Midbrain (tissue), 1 donor: ENCODE measurements around the gene MAML1.
A peak's percentile ranks its signal among the peaks of the same experiment; 100 is the strongest.

Experiments
- DNase-seq: peaks from one replicate; lab custom pipeline; 2025; lab: John Stamatoyannopoulos, UW

MAML1 gene

DNA sequence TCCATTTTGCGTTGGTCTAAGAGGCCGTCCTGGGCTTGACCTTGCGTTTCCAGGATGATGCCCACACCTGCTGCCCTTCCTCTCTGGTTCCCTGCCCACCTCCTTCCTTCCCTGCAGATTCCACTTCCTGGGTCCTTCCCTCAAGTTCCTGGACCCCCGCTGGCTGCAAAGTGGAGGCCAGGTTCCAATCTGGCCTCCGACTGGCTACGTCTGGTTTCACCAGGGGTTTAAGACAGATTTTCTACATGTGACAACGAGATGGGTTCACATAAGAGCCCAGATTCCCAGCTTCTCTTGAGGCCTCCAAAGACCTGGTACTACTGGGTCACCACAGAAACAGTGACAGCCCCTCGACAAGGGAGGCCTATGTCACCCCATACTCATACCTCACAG lies 71.9 kb downstream of the MAML1 start:
- DNase-seq = no peak

DNA sequence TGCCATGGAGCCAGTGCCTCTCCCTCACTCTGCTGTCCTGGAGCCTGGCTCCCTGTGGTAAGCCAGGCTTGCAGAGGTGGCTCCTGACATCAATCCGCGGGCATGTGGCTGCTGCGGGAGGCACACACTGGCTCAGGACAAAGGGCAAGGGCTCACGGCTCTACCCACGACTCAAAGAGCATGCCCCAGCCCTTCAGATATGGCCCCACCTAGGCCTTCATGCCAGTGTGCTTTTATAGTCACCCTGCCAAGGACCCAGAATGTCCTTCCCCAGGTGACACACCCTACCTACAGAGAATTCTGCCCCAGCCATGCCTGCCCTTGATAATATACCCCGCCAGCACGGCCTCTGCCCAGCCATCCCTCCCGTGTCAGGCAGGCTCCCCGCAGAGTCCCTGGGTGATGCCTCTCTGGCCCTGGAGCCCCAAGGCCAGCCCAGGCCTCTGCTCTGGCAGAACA lies 72.5 kb downstream of the MAML1 start:
- no peak for DNase-seq

DNA sequence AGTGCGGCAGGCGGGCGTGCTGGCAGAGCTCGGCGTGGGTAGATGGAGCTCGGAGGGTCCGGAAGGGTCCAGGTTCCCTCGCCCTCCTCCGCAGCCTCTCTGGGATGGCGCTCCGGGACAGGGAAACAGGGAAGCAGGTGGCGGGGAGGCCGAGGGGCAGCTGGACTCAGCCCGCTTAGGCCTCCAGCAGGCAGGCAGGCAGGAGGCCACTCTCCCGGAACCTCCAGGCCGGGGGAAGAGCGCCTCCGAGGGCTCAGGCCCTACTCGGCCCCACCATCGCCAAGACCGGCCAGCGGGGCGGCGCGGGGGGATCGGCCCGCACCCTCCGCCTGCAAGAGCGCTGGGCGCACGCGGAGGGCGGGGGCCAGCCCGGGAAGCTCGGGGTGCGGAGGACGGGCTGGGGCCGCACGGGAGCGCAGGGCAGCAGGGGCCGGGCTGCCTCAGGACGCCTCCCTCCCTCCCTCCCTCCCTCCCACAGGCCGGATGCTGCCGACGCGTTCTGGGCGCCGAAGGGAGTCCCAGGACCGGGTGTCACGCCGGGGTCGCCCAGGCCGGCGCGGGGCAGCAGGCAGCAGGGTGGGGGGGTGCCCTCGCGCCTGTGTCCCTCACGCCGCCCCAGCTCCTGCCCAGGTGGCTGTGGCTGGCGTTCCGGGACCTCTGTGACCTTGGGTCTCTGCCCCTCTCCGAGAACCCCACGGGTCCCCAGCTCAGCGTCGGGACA lies 73.1 kb downstream of the MAML1 start:
- peak; percentile 57 for DNase-seq

DNA sequence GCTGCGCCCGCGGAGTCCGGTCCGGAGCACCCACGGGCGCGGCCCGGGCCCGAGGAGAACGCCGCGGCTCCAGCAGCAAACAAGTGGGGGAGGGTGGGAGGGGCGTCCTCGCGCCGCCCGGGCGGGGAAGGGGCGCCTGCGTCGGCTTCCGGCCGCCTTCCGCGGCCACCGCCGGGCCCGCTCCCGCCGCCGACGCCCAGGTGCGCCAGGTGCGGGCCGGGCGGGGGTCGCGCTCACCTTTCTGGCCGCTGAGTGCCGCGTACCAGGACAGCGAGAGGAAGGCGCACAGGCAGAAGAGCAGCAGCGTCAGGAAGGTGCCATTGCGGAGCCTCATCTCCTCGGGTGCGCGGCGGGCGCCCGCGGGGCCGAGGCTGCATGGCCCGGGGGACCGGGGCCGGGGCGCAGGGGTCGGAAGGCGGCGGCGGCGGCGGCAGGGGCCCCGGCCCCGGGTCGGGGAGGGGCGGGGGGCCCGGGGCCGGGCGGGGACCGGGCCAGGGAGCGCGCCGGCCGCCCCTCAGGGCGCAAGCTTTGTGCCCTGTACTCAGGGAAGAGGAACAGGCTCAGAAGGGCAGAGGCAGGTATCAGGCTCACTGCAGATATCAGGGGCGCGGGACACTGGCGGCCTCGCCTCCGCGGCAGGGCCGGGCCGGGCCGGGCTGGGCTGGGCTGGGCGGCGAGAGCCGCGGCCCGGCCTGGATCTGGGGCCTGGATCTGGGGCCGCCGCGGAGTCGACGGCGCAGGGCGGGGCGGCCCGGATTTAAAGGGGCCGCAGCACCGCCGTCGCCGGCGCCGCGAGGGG lies 73.8 kb downstream of the MAML1 start, which contains the start of gene MGAT4B:
TSS of gene MGAT4B (minus strand) at position 617 of the 799 bp plus-strand sequence. CDS start at position 334, 283 bp downstream.
- peak; percentile 67 for DNase-seq

DNA sequence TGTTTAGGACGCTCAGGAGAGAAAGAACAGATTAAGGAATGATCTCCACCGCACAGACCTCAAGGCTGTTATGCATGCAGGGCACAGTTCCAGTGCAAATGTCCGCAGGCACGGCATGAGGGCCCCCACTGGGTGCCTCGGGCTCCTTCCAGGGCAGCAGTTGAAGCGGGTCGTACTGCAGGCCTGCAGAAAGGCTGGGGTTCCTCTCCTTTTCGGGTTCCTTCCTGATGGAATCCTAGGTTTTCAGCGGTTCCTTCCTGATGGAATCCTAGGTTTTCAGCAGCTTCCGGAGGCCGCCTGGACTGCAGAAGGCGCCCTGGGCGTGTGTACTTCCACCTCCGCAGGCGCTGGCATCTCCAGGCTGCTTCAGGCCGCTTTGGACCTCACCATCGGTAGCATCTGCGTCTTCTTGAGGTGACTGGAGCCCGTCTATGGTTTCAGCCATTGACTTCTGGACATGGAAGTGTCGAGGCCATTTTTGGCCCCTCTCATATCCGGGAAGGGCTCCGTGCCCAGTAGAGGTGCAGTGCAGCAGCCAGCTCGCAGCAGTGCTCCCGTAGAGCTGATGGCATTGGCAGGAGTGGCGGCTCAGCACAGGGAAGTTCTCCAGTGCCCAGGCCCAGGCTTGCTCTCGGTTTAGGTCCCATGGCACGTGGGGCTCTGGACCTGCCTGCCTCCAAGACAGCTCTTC lies 79.7 kb downstream of the MAML1 start:
- no peak for DNase-seq

DNA sequence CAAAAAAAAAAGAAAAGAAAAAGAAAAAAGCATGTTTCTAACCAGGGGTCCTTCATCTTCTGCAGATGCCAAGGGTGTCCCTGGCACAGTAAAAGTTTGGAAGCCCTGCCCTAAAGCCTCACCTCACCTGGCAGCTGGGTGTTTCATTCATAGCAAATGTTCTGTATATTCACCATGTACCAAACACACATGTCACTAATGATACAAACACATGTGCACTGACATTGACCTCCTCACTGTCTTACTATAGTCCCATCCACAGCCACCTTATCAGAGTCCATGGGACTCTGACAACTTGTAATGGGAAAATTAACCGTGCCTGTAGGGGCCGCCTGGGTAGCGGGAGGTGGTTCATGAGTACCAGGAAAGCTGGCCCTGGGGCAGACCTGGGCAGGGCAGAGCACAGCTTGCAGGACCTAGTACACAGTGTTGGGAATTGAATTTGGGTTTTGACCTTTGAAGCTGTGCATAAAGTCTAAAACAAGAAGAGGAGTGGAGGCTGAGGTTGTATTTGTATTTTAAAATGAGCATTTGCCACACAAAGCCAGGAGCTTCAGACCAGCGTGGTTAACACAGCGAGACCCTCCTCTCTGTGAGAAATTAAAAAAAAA lies 80.5 kb downstream of the MAML1 start:
- DNase-seq = no peak

DNA sequence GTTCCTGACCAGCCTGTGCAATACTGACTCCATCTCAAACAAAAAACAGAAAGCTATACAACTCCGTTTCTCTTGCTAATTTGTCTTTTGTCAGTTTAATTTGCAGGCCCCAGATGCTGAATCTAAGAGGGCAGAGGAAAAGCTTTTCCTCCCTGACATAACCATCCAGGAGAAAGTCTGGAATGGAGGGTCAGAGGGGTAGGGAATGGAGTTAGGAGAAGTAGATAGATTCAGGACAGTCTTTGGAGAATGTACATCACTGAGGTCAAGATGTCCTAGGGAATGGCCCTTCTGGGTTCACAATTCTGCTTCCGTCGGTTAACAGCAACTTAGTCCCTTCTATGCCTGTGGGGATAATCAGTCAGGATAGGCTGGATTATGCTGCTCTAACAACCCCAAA lies 81.5 kb downstream of the MAML1 start:
- DNase-seq = no peak

DNA sequence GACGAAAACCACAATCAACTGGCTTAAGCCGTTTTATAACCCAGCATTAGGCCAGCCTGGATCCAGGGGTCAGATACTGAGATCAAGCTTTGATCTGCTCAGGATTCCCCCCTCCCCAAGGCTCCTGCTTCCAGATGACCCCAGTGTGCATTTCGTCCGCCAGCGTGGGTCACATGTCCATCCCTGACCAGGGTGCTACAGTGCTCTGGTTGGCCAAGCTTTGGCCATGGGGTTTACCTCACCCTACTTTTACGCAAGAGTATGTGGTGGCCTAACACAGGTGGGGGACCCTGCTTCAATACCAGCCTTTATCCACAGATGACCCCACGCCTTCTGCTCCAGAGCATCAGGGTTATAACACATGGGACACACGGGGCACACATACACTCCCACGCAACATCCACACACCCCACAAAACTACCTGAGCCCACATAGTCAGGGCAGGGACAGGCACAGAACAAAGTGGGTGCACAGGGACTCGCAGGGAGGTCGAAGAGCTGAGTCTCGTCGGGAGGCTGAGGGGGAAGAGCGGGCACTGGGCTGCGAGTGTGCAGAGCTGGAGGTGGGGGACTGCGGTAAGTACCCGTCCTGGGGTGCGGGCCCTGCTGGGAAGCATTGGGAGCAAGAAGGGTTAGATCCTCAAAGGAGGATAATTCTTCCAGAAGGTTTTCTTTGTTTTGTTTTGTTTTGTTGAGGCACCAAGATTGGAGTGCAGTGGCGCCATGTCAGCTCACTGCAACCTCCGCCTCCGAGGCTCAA lies 83.0 kb downstream of the MAML1 start:
- no peak for DNase-seq

DNA sequence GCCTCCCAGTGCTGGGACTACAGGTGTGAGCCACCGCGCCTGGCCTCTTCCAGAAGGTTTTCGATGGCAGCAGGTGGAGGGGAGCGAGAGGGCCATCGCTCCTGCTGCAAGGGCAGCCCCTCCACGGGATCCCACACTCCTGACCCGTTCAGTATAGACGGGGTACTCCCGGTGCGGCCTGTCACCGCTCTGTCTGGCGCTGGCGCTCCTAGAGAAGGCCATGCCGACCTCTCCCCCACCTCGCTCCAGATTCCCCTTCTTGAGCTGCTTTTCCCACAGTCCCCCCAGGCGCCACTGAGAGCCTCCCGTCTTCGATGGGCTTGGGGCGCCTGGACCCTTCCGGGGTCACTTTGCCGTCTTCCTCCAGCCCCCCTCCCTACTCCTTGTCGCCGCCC lies 83.8 kb downstream of the MAML1 start:
- no peak for DNase-seq

DNA sequence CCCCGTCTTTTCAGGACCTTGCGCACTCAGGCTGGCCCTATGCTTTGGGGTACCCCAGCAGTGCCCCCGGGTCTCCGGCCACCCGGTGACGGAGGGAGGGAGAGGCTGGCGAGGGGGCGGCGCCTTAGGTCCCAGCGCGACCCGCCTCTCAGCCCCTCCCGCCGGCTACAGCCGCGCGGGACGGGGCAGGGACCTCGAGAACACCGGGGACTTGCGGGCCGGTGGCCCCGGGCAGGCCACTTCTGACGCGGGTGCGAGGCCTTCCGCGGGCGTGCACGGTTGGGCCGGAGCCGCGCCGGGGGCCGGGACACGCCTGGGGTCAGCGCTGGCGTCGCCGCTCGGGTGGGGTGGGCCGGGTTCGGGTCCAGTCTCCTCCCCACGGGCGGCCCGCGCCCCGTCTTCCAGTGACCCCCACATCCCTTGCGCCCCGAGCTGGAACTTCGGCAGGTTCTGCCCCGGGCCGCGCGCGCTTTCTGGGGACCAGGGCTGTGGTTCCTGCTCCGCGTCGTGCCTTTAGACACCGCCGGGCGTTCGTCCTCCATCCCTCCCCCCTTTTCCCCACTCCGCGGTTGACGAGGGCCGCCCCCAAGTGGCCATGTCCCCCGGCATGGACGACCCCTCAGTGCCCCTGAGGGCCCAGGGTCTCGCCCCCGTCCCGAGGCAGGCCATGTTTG lies 84.3 kb downstream of the MAML1 start:
- DNase-seq = no peak

DNA sequence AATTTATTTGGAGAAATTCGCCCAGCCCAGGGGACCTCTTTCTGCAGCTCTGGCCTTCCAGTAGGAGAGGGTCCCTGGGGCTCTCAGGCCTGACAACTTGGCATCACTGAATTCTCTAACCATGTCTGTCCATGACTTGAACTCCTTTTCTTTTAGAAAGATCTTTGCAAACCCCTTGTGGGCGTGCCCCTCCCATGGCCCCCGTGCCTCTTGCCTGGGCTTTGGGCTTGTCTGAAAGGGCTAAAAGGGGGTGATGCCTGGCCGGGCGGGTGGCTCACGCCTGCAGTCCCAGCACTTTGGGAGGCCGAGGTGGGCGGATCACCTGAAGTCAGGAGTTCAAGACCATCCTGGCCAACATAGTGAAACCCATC lies 84.8 kb downstream of the MAML1 start:
- no peak for DNase-seq

DNA sequence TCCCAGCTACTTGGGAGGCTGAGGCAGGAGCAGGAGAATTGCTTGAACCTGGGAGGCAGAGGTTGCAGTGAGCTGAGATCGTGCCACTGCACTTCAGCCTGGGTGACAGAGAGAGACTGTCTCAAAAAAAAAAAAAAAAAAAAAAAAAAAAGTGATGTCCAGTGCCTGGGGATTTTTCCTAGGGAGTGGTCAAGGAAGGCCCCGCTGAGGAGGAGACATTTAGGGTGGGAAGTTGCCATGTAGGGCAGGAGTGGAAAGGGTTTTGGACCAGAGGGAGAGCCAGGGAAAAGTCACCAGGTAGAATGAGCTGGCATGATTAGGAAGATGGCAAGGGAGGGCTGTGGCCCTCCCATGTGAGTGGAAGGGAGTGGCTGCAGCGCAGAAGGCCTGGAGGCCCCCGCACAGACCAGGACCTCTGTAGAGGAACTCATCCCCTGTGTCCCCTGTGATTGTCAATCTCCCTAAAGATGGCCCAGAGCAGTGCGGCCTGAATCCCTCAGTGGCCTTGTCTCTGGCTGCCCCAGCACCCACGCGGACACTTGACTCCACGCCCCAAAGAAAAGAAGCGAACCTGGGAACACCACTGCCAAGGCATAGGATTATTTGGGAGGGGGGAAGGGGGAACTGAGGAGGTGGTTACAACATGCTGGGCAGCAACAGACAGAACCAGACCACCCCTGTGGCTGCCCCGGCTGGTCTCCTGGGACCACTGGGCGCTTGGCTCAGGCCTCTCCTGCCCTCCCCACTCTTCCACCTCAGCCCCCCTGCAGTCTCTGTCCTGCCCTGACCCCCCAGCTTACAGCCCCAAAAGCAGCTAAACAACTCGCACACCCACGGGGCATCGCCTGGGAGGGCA lies 85.5 kb downstream of the MAML1 start:
- no peak for DNase-seq

DNA sequence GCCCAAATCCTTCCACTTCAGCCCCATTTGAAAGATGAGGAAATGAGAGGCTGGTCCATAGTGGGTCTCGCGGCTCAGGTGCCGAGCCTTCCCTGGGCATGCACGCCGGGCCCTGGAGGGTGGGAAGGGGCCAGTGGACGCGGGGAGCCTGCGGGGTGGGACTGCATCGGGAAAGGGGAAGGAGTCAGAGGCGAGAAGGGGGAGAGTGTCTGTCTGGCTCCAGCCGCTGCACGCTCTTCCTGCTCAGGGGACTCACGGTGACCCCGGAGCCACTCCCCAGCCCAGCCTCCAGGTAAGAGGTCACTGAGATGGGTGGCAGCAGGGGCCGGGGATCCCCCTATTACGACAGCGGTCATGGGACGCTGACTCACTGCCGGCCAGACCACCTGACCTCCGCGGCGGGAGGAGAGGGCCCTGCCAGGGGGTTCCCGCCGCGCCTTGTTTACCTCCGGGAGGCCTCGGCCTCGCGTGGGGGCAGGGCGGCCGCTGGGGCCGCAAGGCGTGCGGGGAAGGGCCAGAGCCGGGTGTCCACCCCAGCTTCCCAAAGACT lies 86.2 kb downstream of the MAML1 start:
- peak; percentile 94 for DNase-seq

DNA sequence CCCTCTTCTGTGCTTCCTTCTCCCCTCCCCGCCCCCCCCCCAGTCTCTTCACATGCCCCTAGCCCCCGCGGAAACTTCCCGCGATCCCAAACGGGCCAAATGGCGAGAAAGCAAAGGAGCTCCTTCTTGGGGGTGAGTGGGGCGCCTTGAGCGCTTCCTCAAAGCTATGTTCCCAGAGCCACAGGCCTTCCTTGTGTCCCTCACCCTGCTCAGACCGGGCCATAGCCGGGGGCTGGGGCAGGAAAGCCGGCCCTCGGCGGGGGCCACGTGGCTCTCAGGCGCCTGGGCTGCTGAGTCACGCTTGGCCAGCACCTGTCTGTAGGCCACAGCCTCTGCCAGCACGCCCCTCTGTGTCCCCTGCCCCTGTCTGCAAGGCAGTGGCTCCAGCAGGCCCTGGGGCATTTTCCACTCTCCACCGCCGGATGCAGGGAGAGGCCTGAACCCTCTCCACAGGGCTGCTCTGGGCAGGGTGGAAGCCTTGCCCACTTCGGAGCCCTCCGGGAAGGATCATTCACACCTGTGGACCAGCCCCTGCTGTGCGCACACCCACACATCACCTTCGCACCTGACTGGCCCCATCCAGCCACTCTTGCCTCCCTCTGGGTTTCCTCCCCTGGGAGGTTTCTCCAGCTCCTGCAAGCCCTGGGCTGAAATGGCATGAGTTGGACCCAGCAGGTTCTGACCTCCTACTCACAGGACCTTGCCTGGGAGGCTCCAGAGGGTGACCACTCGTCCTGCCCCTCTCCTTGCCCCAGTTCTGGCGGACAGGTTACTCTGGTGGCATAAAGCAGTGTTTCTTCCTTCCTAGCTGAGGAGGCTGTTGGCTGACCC lies 86.9 kb downstream of the MAML1 start:
- peak; percentile 78 for DNase-seq

DNA sequence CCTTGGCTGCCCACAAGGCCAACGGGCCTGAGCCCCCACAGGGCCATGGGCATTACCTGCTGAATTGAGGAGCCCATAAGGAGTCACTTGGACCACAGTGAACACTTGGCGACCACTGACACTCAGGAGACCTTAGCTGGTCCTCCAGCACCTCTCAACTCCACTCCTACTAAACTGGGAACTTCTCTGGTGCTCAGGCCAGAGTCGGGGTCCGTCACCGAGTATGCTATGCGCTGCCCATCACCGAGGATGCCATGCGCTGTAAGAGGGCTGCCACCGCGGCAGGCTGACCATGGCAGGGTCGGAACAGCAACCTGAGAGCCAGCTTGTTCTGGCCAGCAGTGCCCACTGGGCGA lies 87.5 kb downstream of the MAML1 start:
- no peak for DNase-seq

DNA sequence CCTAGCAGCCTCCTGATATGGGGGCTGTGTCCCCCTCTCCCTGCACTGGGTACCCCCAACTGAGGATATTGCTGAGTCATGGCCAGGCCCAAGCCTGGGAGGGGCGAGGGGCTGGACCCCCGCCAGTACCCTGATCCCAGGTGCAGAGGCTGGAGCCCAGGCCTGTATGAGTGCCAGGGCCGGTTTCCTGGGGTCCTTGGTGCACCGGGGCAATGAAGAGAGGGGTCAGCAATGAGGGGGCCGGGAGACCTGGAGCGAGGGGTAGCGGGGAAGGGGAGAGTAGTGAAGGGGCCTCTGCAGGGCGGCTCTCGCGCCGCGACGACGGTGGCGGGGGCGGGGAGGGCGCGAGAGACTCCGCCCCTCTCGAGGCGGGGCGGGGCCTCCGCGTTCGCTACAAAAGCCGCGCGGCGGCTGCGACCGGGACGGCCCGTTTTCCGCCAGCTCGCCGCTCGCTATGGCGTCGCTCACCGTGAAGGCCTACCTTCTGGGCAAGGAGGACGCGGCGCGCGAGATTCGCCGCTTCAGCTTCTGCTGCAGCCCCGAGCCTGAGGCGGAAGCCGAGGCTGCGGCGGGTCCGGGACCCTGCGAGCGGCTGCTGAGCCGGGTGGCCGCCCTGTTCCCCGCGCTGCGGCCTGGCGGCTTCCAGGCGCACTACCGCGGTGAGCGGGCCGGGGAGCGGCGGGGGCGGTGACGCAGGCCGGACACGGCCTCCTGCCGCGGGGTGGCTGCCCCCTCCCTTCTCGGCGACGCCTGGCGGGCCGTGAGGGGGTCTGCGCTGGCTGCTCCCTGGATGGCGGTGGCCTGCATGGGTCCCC lies 88.1 kb downstream of the MAML1 start, which contains the start of gene SQSTM1:
TSS of gene SQSTM1 (plus strand) at position 423 of the 815 bp plus-strand sequence. CDS start at position 455, 32 bp downstream.
- DNase-seq = peak; percentile 94

DNA sequence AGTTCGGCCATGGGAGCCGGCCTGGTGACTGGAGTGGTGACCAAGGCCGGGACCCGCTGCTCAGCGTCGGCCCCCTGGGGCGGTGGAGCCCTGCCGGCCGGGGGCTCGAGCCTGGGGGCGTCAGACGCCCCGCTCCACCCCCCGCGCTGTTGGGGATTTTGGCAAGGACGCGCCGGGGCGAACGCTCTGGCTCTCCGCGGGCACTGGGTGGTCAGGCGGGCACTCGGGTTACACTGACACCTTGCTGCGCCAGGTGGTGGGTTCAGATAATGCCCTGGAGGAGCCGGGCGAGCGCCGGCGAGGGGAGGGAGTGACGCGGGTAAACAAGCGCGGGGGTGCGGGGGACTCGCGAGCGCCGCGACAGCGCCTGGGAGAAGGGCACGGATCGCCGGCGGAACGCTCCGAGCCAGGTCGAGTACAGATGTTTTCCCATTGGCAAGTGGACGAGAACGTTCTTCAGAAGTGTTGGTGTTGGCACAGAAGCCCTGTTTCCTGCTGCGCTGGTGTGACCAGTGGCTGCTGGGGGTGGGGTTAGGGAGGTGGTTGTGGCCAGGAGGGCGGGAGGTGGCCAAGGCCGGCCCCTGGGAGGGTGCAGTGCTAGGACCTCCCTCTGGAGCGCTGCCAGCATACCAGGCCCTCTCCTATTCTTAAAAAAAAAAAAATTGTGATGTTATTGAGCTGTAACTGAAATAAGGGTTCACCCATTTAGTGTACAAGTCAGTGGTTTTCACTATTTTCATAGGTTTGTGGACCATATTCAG lies 88.9 kb downstream of the MAML1 start:
- peak; percentile 90 for DNase-seq
